Osteoblast (primary cell): ENCODE data around the gene WWC1. TPM values are rescaled to one million over a fixed set of nuclear protein-coding genes. Genes with fewer than 3 reads are reported as not detected.

Source experiments
- DNase-seq: peaks from one replicate; pipeline ENCODE4 v3.0.0; 2011; ENCODE audit warnings: low spot score, mixed read lengths; ENCODE audit not compliant: insufficient read length; ENCODE audit errors: missing footprints
- H2AFZ ChIP-seq: 2 replicates; pipeline ENCODE4 v1.6.0; 2011; ENCODE audit warnings: mild to moderate bottlenecking, low read length
- H3K27ac ChIP-seq: 2 replicates; pipeline ENCODE4 v1.5.1; 2011; ENCODE audit warnings: mild to moderate bottlenecking, low read depth, low read length, moderate library complexity
- H3K27me3 ChIP-seq: 2 replicates; pipeline ENCODE4 v1.6.0; 2012; ENCODE audit warnings: mild to moderate bottlenecking, control low read depth, inconsistent platforms, low read length, moderate library complexity; ENCODE audit not compliant: insufficient read depth
- H3K36me3 ChIP-seq: 2 replicates; pipeline ENCODE4 v1.5.1; 2011; ENCODE audit warnings: mild to moderate bottlenecking, low read length, control low read depth, moderate library complexity; ENCODE audit not compliant: insufficient read depth
- H3K4me1 ChIP-seq: 2 replicates; pipeline ENCODE4 v1.5.1; 2011; ENCODE audit warnings: mild to moderate bottlenecking, low read length, control low read depth, moderate library complexity; ENCODE audit not compliant: insufficient read depth
- H3K4me2 ChIP-seq: 2 replicates; pipeline ENCODE4 v1.6.0; 2011; ENCODE audit warnings: mild to moderate bottlenecking, low read length; ENCODE audit not compliant: insufficient read depth
- H3K4me3 ChIP-seq: fragments of 200-600 bp; sonication (generic); 3 replicates; pipeline ENCODE4 v1.5.1; 2012; ENCODE audit warnings: mild to moderate bottlenecking, low read length, inconsistent platforms; ENCODE audit not compliant: insufficient read depth
- H3K79me2 ChIP-seq: 2 replicates; pipeline ENCODE4 v1.6.0; 2012; ENCODE audit warnings: mild to moderate bottlenecking, low read length, control low read depth, inconsistent platforms; ENCODE audit not compliant: insufficient read depth
- H3K9me3 ChIP-seq: 2 replicates; pipeline ENCODE4 v1.5.1; 2011; ENCODE audit warnings: low read depth, low read length, control low read depth
- H4K20me1 ChIP-seq: 2 replicates; pipeline ENCODE4 v1.6.0; 2012; ENCODE audit warnings: mild to moderate bottlenecking, low read length, control low read depth; ENCODE audit not compliant: insufficient read depth
- total RNA-seq: library from RNA; depleted of rRNA; stranded (reverse); fragments of >200 nt; gene quantifications from 2 replicates; pipeline ENCODE4 v1.2.3, GENCODE V29; 2012
- TF ChIP-seq, protein P1 (sequence below): IDR thresholded peaks from 2 replicates; pipeline ENCODE4 v1.5.1; 2011; ENCODE audit warnings: mild to moderate bottlenecking, low read depth, low read length, moderate library complexity; ENCODE audit errors: extremely low read depth

Gene WWC1
- total RNA-seq, 1 donor, result 1.4 TPM

- no peak overlapping the region for H3K27ac ChIP-seq
- no peak overlapping the region for H3K4me3 ChIP-seq
- no peaks in the 10 kb centered on the region for H4K20me1 ChIP-seq
- no peaks in the 10 kb centered on the region for H3K79me2 ChIP-seq
- TF ChIP-seq, protein P1, sequence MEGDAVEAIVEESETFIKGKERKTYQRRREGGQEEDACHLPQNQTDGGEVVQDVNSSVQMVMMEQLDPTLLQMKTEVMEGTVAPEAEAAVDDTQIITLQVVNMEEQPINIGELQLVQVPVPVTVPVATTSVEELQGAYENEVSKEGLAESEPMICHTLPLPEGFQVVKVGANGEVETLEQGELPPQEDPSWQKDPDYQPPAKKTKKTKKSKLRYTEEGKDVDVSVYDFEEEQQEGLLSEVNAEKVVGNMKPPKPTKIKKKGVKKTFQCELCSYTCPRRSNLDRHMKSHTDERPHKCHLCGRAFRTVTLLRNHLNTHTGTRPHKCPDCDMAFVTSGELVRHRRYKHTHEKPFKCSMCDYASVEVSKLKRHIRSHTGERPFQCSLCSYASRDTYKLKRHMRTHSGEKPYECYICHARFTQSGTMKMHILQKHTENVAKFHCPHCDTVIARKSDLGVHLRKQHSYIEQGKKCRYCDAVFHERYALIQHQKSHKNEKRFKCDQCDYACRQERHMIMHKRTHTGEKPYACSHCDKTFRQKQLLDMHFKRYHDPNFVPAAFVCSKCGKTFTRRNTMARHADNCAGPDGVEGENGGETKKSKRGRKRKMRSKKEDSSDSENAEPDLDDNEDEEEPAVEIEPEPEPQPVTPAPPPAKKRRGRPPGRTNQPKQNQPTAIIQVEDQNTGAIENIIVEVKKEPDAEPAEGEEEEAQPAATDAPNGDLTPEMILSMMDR, result no peak
- H3K4me1 ChIP-seq, result peaks cover 11% of the 10 kb centered on the region
- no peak for DNase-seq
- H3K27me3 ChIP-seq, result no peaks in the 10 kb centered on the region
- no peak overlapping the region for H3K4me2 ChIP-seq
- no peak overlapping the region for H2AFZ ChIP-seq
- no peaks in the 10 kb centered on the region for H3K9me3 ChIP-seq
- H3K36me3 ChIP-seq, result no peaks in the 10 kb centered on the region
Measured at GRCh38 chr5:168479166-168479565, 187.7 kb downstream of the WWC1 start.

- Histone ChIP-seq H2AFZ (no peak overlapping the region), H3K27ac (no peak overlapping the region), H3K9me3 (no peaks in the 10 kb centered on the region), H4K20me1 (no peaks in the 10 kb centered on the region), H3K4me3 (no peak overlapping the region), H3K36me3 (no peaks in the 10 kb centered on the region), H3K4me2 (no peak overlapping the region), H3K79me2 (no peaks in the 10 kb centered on the region), H3K27me3 (no peaks in the 10 kb centered on the region), H3K4me1 (peaks cover 11% of the 10 kb centered on the region)
- TF ChIP-seq, protein P1, result no peak
- DNase-seq, result no peak
Measured at GRCh38 chr5:168480601-168481000, 189.2 kb downstream of the WWC1 start.

DNA sequence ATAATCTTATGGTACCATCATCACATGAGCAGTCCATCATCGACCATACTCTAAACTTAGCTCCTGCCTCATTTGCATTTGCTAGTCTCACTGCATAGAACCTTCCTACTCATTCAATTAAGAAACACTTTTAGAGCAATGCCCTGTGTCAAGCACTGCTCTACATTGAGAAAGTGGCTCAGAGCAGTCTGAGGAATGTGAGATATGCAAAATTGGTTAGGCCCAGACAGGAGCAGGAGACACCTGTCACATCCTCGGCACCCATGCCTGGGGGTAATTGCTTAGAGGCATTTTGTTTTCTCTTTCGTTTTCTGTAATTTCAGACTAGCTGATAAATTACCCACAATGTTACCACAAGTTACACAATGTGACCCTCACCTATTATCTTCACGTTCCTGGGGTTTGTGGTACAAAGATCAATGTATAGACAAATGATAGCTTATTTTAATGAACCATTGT, 189.9 kb downstream of the WWC1 start:
- Histone ChIP-seq H2AFZ (no peak overlapping the region), H3K79me2 (peaks cover under 1% of the 10 kb centered on the region), H3K27me3 (no peaks in the 10 kb centered on the region), H3K9me3 (no peaks in the 10 kb centered on the region), H3K27ac (no peak overlapping the region), H3K4me2 (no peak overlapping the region), H3K4me3 (no peak overlapping the region), H3K36me3 (no peaks in the 10 kb centered on the region), H4K20me1 (no peaks in the 10 kb centered on the region), H3K4me1 (peaks cover 13% of the 10 kb centered on the region)
- no peak for DNase-seq
- TF ChIP-seq, protein P1, result no peak

GRCh38 chr5:168482361-168482760, 190.9 kb downstream of the WWC1 start:
- Histone ChIP-seq H3K36me3 (no peaks in the 10 kb centered on the region), H3K4me1 (peaks cover 6% of the 10 kb centered on the region), H3K27ac (no peak overlapping the region), H3K9me3 (no peaks in the 10 kb centered on the region), H2AFZ (no peak overlapping the region), H4K20me1 (peaks cover 2% of the 10 kb centered on the region), H3K4me2 (no peak overlapping the region), H3K4me3 (no peak overlapping the region), H3K27me3 (no peaks in the 10 kb centered on the region), H3K79me2 (peaks cover 9% of the 10 kb centered on the region)
- DNase-seq, result no peak
- TF ChIP-seq, protein P1, result no peak
